Stimulated activated CD8-positive, alpha-beta memory T cell treated with anti-CD3 and anti-CD28 coated beads, Interleukin-2, amount 100 ng/mL, for 48 hours (primary cell): ENCODE measurements around the gene CNGB1.
"Not testable (repeated sequence)": the region's sequence is repeated elsewhere in the genome, so short reads cannot be mapped to it uniquely, and the experiment has no call there.

Experiments used
- DNase-seq, 2 donors: peaks; one replicate each; pipeline ENCODE4 v3.0.0-alpha.2; 2020; ENCODE audit warnings: low read depth in 2 of 2

CNGB1 gene

GRCh38 chr16:57952909-57953308 is 18.0 kb downstream of the CNGB1 start:
- no peak for DNase-seq

- no peak for DNase-seq
Observed at GRCh38 chr16:57951204-57951960, 19.5 kb downstream of the CNGB1 start.

GRCh38 chr16:57950382-57950781 is 20.5 kb downstream of the CNGB1 start:
- DNase-seq = no peak

GRCh38 chr16:57949595-57950238 is 21.2 kb downstream of the CNGB1 start:
- DNase-seq = no peak

GRCh38 chr16:57949013-57949412 is 21.9 kb downstream of the CNGB1 start:
- DNase-seq = no peak

GRCh38 chr16:57948027-57948426 is 22.9 kb downstream of the CNGB1 start:
- DNase-seq = no peak

GRCh38 chr16:57947261-57947660 is 23.7 kb downstream of the CNGB1 start:
- no peak for DNase-seq

- no peak for DNase-seq
Observed at GRCh38 chr16:57946181-57946801, 24.6 kb downstream of the CNGB1 start.

GRCh38 chr16:57945740-57946138 is 25.2 kb downstream of the CNGB1 start:
- DNase-seq = no peak

GRCh38 chr16:57944970-57945739 is 25.8 kb downstream of the CNGB1 start:
- no peak for DNase-seq

GRCh38 chr16:57943381-57943780 is 27.5 kb downstream of the CNGB1 start:
- not testable (repeated sequence) for DNase-seq

- not testable (repeated sequence) for DNase-seq
Observed at GRCh38 chr16:57941901-57942300, 29.0 kb downstream of the CNGB1 start.

- DNase-seq = no peak
Observed at GRCh38 chr16:57941016-57941664, 29.8 kb downstream of the CNGB1 start.

GRCh38 chr16:57940382-57940966 is 30.5 kb downstream of the CNGB1 start:
- DNase-seq = no peak

- DNase-seq = no peak
Observed at GRCh38 chr16:57939872-57940224, 31.1 kb downstream of the CNGB1 start.

GRCh38 chr16:57938936-57939871 is 31.7 kb downstream of the CNGB1 start:
- no peak for DNase-seq

GRCh38 chr16:57938484-57938883 is 32.4 kb downstream of the CNGB1 start:
- DNase-seq = no peak

GRCh38 chr16:57937861-57938260 is 33.1 kb downstream of the CNGB1 start:
- DNase-seq = no peak

GRCh38 chr16:57935904-57936303 is 35.0 kb downstream of the CNGB1 start:
- no peak for DNase-seq

- DNase-seq = no peak
Observed at GRCh38 chr16:57930533-57930932, 40.4 kb downstream of the CNGB1 start.
